H9 (cell line): ENCODE data around the gene IMPDH2. TPM values are rescaled to one million over a fixed set of nuclear protein-coding genes. Genes with fewer than 3 reads are reported as not detected.
A peak's percentile ranks its signal among the peaks of the same experiment; 100 is the strongest.

Source experiments
- DNase-seq: peaks from one replicate; pipeline ENCODE4 v3.0.0-alpha.2; 2017
- H2AFZ ChIP-seq: one replicate; pipeline ENCODE4 v1.6.1; 2013; ENCODE audit warnings: mild to moderate bottlenecking, low read length, control low read depth, moderate library complexity
- H2AK5ac ChIP-seq: 2 replicates; pipeline ENCODE4 v1.6.1; 2013; ENCODE audit warnings: low read length, control low read depth, mixed read lengths; ENCODE audit not compliant: insufficient read length
- H2BK120ac ChIP-seq: one replicate; pipeline ENCODE4 v1.6.1; 2013; ENCODE audit warnings: low read depth, mild to moderate bottlenecking, low read length, control low read depth, inconsistent platforms; ENCODE audit not compliant: poor library complexity, severe bottlenecking
- H2BK12ac ChIP-seq: 2 replicates; pipeline ENCODE4 v1.6.1; 2013; ENCODE audit warnings: low read length, control low read depth, mixed read lengths, low read depth; ENCODE audit not compliant: insufficient read length
- H2BK15ac ChIP-seq: 2 replicates; pipeline ENCODE4 v1.6.1; 2013; ENCODE audit warnings: low read depth, low read length, control low read depth
- H2BK20ac ChIP-seq: one replicate; pipeline ENCODE4 v1.6.1; 2013; ENCODE audit warnings: low read depth, mild to moderate bottlenecking, low read length, control low read depth, inconsistent platforms; ENCODE audit not compliant: poor library complexity, severe bottlenecking
- H2BK5ac ChIP-seq: 2 replicates; pipeline ENCODE4 v1.6.1; 2013; ENCODE audit warnings: low read length, control low read depth, mixed read lengths; ENCODE audit not compliant: insufficient read length
- H3K14ac ChIP-seq: 2 replicates; pipeline ENCODE4 v1.6.1; 2013; ENCODE audit warnings: low read length, control low read depth; ENCODE audit not compliant: insufficient read depth
- H3K18ac ChIP-seq: 2 replicates; pipeline ENCODE4 v1.6.1; 2013; ENCODE audit warnings: low read depth, mild to moderate bottlenecking, mixed read lengths, low read length, control low read depth; ENCODE audit not compliant: insufficient read length
- H3K23ac ChIP-seq: 2 replicates; pipeline ENCODE4 v1.6.1; 2013; ENCODE audit warnings: low read length, control low read depth, mixed read lengths, low read depth; ENCODE audit not compliant: insufficient read length
- H3K23me2 ChIP-seq: 2 replicates; pipeline ENCODE4 v1.6.1; 2013; ENCODE audit warnings: low read depth, mild to moderate bottlenecking, mixed read lengths, low read length, control low read depth; ENCODE audit not compliant: insufficient read length, poor library complexity, severe bottlenecking
- H3K27ac ChIP-seq: 2 replicates; pipeline ENCODE4 v1.5.1; 2013; ENCODE audit warnings: low read length, control low read depth, mixed read lengths, low read depth; ENCODE audit not compliant: insufficient read length
- H3K27me3 ChIP-seq: 2 replicates; pipeline ENCODE4 v1.6.1; 2013; ENCODE audit warnings: low read length, control low read depth, inconsistent platforms; ENCODE audit not compliant: insufficient read depth
- H3K4ac ChIP-seq: 2 replicates; pipeline ENCODE4 v1.6.1; 2013; ENCODE audit warnings: low read depth, mild to moderate bottlenecking, control low read depth, inconsistent platforms, low read length, moderate library complexity
- H3K4me1 ChIP-seq: 2 replicates; pipeline ENCODE4 v1.6.1; 2013; ENCODE audit warnings: low read length, control low read depth, inconsistent platforms; ENCODE audit not compliant: insufficient read depth
- H3K4me2 ChIP-seq: 2 replicates; pipeline ENCODE4 v1.6.1; 2013; ENCODE audit warnings: low read length, control low read depth, mixed read lengths; ENCODE audit not compliant: insufficient read length, insufficient read depth
- H3K56ac ChIP-seq: 2 replicates; pipeline ENCODE4 v1.6.1; 2013; ENCODE audit warnings: low read depth, mild to moderate bottlenecking, mixed read lengths, low read length, control low read depth; ENCODE audit not compliant: insufficient read length
- H3K79me1 ChIP-seq: 2 replicates; pipeline ENCODE4 v1.6.1; 2013; ENCODE audit warnings: low read depth, mild to moderate bottlenecking, moderate library complexity, low read length, control low read depth, inconsistent platforms; ENCODE audit not compliant: insufficient read depth, poor library complexity, severe bottlenecking
- H3K79me2 ChIP-seq: 2 replicates; pipeline ENCODE4 v1.6.1; 2013; ENCODE audit warnings: low read length, control low read depth, inconsistent platforms; ENCODE audit not compliant: insufficient read depth
- H3K9ac ChIP-seq: 2 replicates; pipeline ENCODE4 v1.6.1; 2013; ENCODE audit warnings: low read length, control low read depth, mixed read lengths; ENCODE audit not compliant: insufficient read length; ENCODE audit errors: extremely low read depth
- H3K9me3 ChIP-seq: one replicate; pipeline ENCODE4 v1.6.1; 2013; ENCODE audit warnings: low read depth, low read length, inconsistent platforms; ENCODE audit not compliant: control insufficient read depth
- H3T11ph ChIP-seq: one replicate; pipeline ENCODE4 v1.6.1; 2013; ENCODE audit warnings: mild to moderate bottlenecking, low read length, control low read depth, inconsistent platforms
- H4K20me1 ChIP-seq: one replicate; pipeline ENCODE4 v1.6.1; 2013; ENCODE audit not compliant: control insufficient read depth, insufficient read length, insufficient read depth
- H4K5ac ChIP-seq: 2 replicates; pipeline ENCODE4 v1.6.1; 2013; ENCODE audit warnings: low read depth, mild to moderate bottlenecking, mixed read lengths, low read length, control low read depth; ENCODE audit not compliant: insufficient read length
- H4K8ac ChIP-seq: replicated peaks from 2 replicates; pipeline ENCODE4 v1.6.1; 2013; ENCODE audit warnings: low read length, control low read depth, mixed read lengths, low read depth; ENCODE audit not compliant: insufficient read length
- H4K91ac ChIP-seq: 2 replicates; pipeline ENCODE4 v1.6.1; 2013; ENCODE audit warnings: low read depth, mild to moderate bottlenecking, moderate library complexity, mixed read lengths, low read length, control low read depth; ENCODE audit not compliant: insufficient read length
- H3K27ac Mint-ChIP-seq, 3 experiments: 2 replicates in 2 of 3; 3 replicates in 1 of 3; pipeline ENCODE4 v1.8.0; 2020 to 2021; ENCODE audit warnings: mixed read lengths in 3 of 3, mild to moderate bottlenecking in 1 of 3, moderate library complexity in 1 of 3
- H3K27me3 Mint-ChIP-seq: 2 replicates; pipeline ENCODE4 v1.8.0; 2021; ENCODE audit warnings: low read depth, mild to moderate bottlenecking, moderate library complexity, mixed read lengths
- H3K36me3 Mint-ChIP-seq, 3 experiments: 2 replicates in 2 of 3; 3 replicates in 1 of 3; pipeline ENCODE4 v1.8.0; 2020 to 2021; ENCODE audit warnings: low read depth in 3 of 3, mixed read lengths in 3 of 3; ENCODE audit not compliant: insufficient read depth in 1 of 3
- H3K4me1 Mint-ChIP-seq, 2 experiments: 2 replicates each; pipeline ENCODE4 v1.8.0; 2020; ENCODE audit warnings: mixed read lengths in 2 of 2
- H3K4me3 Mint-ChIP-seq, 2 experiments: 2 replicates in 1 of 2; 3 replicates in 1 of 2; pipeline ENCODE4 v1.8.0; 2020 to 2021; ENCODE audit warnings: mild to moderate bottlenecking in 2 of 2, mixed read lengths in 2 of 2, moderate library complexity in 1 of 2
- H3K9me3 Mint-ChIP-seq, 2 experiments: 2 replicates in 1 of 2; 3 replicates in 1 of 2; pipeline ENCODE4 v1.8.0; 2020; ENCODE audit warnings: mild to moderate bottlenecking in 2 of 2, mixed read lengths in 2 of 2, moderate library complexity in 1 of 2
- CTCF ChIP-seq: fragments of 200-600 bp; sonication (generic); conservative IDR thresholded peaks from 3 replicates; pipeline ENCODE4 v1.8.0; 2021; ENCODE audit warnings: antibody characterized with exemption, mild to moderate bottlenecking
- WGBS: extraction: QIAGEN DNeasy Blood & Tissue Kit; methylation state at CpG from one replicate; pipeline ENCODE4 v1.1.7; 2013; ENCODE audit warnings: missing lambda C conversion rate, low lambda C conversion rate, mixed read lengths; ENCODE audit not compliant: insufficient read length; ENCODE audit errors: extremely low coverage; 5-methylcytosine and 5-hydroxymethylcytosine counted together
- total RNA-seq: library from RNA; stranded (reverse); gene quantifications from 2 replicates; pipeline ENCODE4 v1.2.1, GENCODE V29; 2021

Gene IMPDH2
- total RNA-seq, 1 experiment from 2014 or later, result 408 TPM

- Mint-ChIP-seq H3K4me3 (peak overlapping the region; percentile 99 to 100), H3K4me1 (peaks cover 12 to 13% of the 10 kb centered on the region in 2 experiments), H3K36me3 (peaks cover under 1 to 28% (median 19%) of the 10 kb centered on the region in 3 experiments), H3K9me3 (no peaks in the 10 kb centered on the region; a peak in 1 of 5 replicates), H3K27me3 (no peaks in the 10 kb centered on the region; the same call in 1 of the 2 replicates), H3K27ac (peak overlapping the region in 2 of 3 experiments; percentile 91 to 93; a peak in 5 of 7 replicates)
- H3K9ac ChIP-seq, result peak overlapping the region; percentile 87
- no peak overlapping the region for H3T11ph ChIP-seq
- H3K14ac ChIP-seq, result peak overlapping the region; percentile 75; the same call in 1 of the 2 replicates
- no peak overlapping the region for H3K56ac ChIP-seq
- no peaks in the 10 kb centered on the region for H3K27me3 ChIP-seq
- no peak overlapping the region for H3K23ac ChIP-seq
- no peaks in the 10 kb centered on the region for H3K79me1 ChIP-seq
- no peak overlapping the region for H2BK15ac ChIP-seq
- no peaks in the 10 kb centered on the region; the same call in 1 of the 2 replicates for H3K4me1 ChIP-seq
- WGBS, result no CpG with 5 or more reads among the region's 32 CpGs
- no peak for TF ChIP-seq CTCF
- no peak overlapping the region for H2BK120ac ChIP-seq
- DNase-seq, result no peak
- no peak overlapping the region for H2BK20ac ChIP-seq
- no peak overlapping the region for H4K8ac ChIP-seq
- peaks cover 10% of the 10 kb centered on the region; the same call in 1 of the 2 replicates for H3K79me2 ChIP-seq
- H3K9me3 ChIP-seq, result no peaks in the 10 kb centered on the region
- H2AFZ ChIP-seq, result no peak overlapping the region
- H3K4ac ChIP-seq, result no peak overlapping the region
- H3K18ac ChIP-seq, result peak overlapping the region; percentile 62
- peak overlapping the region; percentile 78 for H3K4me2 ChIP-seq
- no peak overlapping the region for H4K91ac ChIP-seq
- no peak overlapping the region for H2AK5ac ChIP-seq
- no peaks in the 10 kb centered on the region for H4K20me1 ChIP-seq
- H3K27ac ChIP-seq, result no peak overlapping the region
- H3K23me2 ChIP-seq, result peaks cover 13% of the 10 kb centered on the region
- H2BK5ac ChIP-seq, result no peak overlapping the region
- H2BK12ac ChIP-seq, result no peak overlapping the region
- no peak overlapping the region for H4K5ac ChIP-seq
These were observed 22.7 kb downstream of the IMPDH2 start for GRCh38 chr3:49006408-49007067.
